ENCODE measurements around the gene PCDHGB3. TPM values are rescaled to one million over a fixed set of nuclear protein-coding genes. Genes with fewer than 3 reads are reported as not detected.
A peak's percentile ranks its signal among the peaks of the same experiment; 100 is the strongest.
"Not testable (repeated sequence)": the region's sequence is repeated elsewhere in the genome, so short reads cannot be mapped to it uniquely, and the experiment has no call there.

The PCDHGB3 gene
- polyA plus RNA-seq, 6 donors from 2014 or later, result 0.21 TPM; not detected in 5

DNA sequence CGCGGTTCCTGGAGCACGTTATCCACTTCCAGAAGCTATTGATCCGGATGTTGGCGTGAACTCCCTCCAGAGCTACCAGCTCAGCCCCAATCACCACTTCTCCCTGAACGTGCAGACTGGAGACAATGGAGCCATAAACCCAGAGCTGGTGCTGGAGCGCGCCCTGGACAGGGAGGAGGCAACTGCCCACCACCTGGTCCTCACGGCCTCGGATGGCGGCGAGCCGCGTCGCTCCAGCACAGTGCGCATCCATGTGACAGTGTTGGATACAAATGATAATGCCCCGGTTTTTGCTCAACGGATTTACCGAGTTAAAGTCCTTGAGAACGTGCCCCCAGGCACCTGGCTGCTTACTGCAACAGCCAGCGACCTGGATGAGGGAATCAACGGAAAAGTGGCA is 33.3 kb downstream of the PCDHGB3 start:
- Mint-ChIP-seq H3K27me3 (peaks cover 59 to 84% (median 74%) of the 10 kb centered on the region in 3 donors), H3K36me3 (peaks cover 4 to 42% of the 10 kb centered on the region in 2 donors), H3K4me1 (peaks cover 0 to 12% (median 3%) of the 10 kb centered on the region in 3 donors), H3K27ac (peak overlapping the region in 2 of 6 donors; percentile 24 to 81), H3K9me3 (peaks cover 4 to 68% (median 46%) of the 10 kb centered on the region in 7 donors), H3K4me3 (peak overlapping the region in 3 of 8 donors; percentile 5 to 75 (median 18))
- DNase-seq (no peak), ATAC-seq (ENCODE audit: low read depth in 2 of 2) (no peak)

DNA sequence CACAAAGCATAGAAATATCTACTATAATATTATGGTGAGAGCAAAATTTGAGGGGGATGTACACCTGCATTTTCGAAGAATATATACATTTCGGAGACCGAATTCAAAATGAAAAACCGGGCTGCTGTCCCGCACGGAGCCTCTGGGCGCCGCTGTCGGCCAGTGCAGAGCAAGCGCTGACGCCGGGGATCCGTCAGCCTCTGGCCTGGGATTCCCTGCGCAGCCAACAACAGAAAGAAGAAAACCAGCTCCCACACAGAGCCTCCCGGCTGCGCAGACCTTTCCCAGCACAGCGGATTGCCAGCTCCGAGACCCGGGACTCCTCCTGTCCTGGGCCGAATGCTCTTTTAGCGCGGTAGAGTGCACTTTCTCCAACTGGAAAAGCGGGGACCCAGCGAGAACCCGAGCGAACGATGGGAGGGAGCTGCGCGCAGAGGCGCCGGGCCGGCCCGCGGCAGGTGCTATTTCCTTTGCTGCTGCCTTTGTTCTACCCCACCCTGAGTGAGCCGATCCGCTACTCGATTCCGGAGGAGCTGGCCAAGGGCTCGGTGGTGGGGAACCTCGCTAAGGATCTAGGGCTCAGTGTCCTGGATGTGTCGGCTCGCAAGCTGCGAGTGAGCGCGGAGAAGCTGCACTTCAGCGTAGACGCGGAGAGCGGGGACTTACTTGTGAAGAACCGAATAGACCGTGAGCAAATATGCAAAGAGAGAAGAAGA is 37.9 kb downstream of the PCDHGB3 start, which contains the start of gene PCDHGB6:
Gene PCDHGB6 (plus strand): TSS at position 232 of the 716 bp plus-strand sequence. CDS start 182 bp downstream, at position 414.
- peaks cover 5 to 67% (median 41%) of the 10 kb centered on the region in 7 donors for H3K9me3 Mint-ChIP-seq
- peaks cover 61 to 72% (median 63%) of the 10 kb centered on the region in 3 donors for H3K27me3 Mint-ChIP-seq

DNA sequence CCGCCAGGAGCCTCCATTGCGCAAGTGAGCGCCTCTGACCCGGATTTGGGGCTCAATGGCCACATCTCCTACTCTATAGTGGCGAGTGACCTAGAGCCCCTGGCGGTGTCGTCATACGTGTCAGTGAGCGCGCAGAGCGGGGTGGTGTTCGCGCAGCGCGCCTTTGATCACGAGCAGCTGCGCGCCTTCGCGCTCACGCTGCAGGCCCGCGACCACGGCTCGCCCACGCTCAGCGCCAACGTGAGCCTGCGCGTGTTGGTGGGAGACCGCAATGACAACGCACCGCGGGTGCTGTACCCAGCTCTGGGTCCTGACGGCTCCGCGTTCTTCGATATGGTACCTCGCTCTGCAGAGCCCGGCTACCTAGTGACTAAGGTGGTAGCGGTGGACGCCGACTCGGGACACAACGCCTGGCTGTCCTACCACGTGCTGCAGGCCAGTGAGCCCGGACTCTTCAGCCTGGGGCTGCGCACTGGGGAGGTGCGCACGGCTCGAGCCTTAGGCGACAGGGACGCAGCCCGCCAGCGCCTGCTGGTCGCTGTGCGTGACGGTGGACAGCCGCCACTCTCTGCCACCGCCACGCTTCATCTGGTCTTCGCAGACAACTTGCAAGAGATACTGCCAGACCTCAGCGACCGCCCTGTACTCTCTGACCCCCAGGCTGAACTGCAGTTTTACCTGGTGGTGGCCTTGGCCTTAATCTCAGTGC is 39.7 kb downstream of the PCDHGB3 start:
- DNase-seq (no peak), ATAC-seq (ENCODE audit: low read depth in 2 of 2) (no peak)
- Mint-ChIP-seq H3K4me3 (peak overlapping the region in 2 of 8 donors; percentile 8 to 34), H3K4me1 (peaks cover 11 to 30% (median 14%) of the 10 kb centered on the region in 3 donors), H3K27ac (peak overlapping the region in 3 of 6 donors; percentile 22 to 48 (median 39)), H3K36me3 (peaks cover 21 to 46% of the 10 kb centered on the region in 2 donors), H3K9me3 (peaks cover 9 to 70% (median 43%) of the 10 kb centered on the region in 7 donors), H3K27me3 (peaks cover 63 to 72% (median 63%) of the 10 kb centered on the region in 3 donors)

More for the DNA sequence above, 37.9 kb downstream of the PCDHGB3 start, which contains the start of gene PCDHGB6:
- Mint-ChIP-seq H3K27ac (peak within 1 kb of the TSS in 3 of 6 donors; percentile 20 to 53 (median 28)), H3K4me3 (peak within 1 kb of the TSS; percentile 35 to 86 (median 62)), H3K36me3 (peaks cover 11 to 50% of the 10 kb centered on the region in 2 donors), H3K4me1 (peaks cover 3 to 15% (median 4%) of the 10 kb centered on the region in 3 donors)
- DNase-seq, result not testable (repeated sequence)
- peak; percentile 16 to 38 for ATAC-seq (ENCODE audit: low read depth in 2 of 2)

DNA sequence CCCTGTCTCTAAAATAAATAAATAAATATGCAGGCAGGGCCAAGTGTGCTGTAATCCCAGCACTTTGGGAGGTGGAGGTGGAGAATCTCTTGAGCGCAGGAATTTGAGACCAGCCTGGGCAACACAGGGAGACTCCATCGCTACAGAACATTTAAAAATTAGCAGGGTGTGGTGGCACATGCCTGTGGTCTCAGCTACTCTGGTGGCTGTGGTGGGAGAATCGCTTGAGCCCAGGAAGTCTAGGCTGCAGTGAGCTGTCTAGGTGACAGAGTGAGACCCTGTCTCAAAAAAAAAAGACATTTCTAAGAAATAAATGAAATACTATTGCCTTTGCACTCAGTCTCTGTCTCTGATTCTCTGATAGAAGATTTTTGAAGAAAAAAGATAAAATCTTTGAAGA is 41.5 kb downstream of the PCDHGB3 start:
- H3K4me3 Mint-ChIP-seq, result peak overlapping the region in 1 of 8 donors; percentile 12
- H3K9me3 Mint-ChIP-seq, result peaks cover 9 to 69% (median 44%) of the 10 kb centered on the region in 7 donors
- ATAC-seq (ENCODE audit: low read depth in 2 of 2) (no peak), DNase-seq (no peak)
- H3K27me3 Mint-ChIP-seq, result peaks cover 60 to 70% (median 61%) of the 10 kb centered on the region in 3 donors
- H3K4me1 Mint-ChIP-seq, result peaks cover 11 to 30% (median 16%) of the 10 kb centered on the region in 3 donors
- peak overlapping the region in 2 of 6 donors; percentile 11 to 54 for H3K27ac Mint-ChIP-seq
- peaks cover 29 to 45% of the 10 kb centered on the region in 2 donors for H3K36me3 Mint-ChIP-seq

DNA sequence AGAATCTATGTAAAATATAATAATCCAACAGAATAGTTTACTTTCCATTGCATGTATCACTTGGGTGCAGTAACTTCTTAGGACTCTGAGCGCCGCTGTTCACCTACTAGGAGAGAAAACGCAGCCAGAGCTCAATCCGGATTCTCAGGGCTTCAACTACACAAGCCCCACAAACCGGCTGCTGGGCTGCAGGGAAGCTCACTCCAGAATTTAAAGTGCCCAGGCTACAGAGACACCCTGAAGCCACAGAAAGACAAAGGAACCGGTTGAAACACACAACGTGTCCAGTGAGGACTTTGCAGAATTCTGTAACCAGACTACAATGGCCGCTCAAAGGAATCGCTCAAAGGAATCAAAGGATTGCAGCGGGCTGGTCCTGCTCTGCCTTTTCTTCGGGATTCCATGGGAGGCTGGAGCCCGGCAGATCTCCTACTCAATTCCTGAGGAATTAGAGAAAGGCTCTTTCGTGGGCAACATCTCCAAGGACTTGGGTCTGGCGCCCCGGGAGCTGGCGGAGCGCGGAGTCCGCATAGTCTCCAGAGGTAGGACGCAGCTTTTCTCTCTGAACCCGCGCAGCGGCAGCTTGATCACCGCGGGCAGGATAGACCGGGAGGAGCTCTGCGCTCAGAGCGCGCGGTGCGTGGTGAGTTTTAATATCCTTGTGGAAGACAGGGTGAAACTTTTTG is 43.0 kb downstream of the PCDHGB3 start, which contains the start of gene PCDHGA10:
Gene PCDHGA10 (plus strand): TSS at position 134 of the 686 bp plus-strand sequence. CDS start 189 bp downstream, at position 323.
- H3K9me3 Mint-ChIP-seq, result peaks cover 9 to 70% (median 46%) of the 10 kb centered on the region in 7 donors
- DNase-seq (no peak), ATAC-seq (ENCODE audit: low read depth in 2 of 2) (peak; percentile 47 to 52)
- peak within 1 kb of the TSS; percentile 74 to 93 (median 87) for H3K4me3 Mint-ChIP-seq
- peaks cover 11 to 22% (median 22%) of the 10 kb centered on the region in 3 donors for H3K4me1 Mint-ChIP-seq
- H3K36me3 Mint-ChIP-seq, result peaks cover 32 to 48% of the 10 kb centered on the region in 2 donors
- H3K27me3 Mint-ChIP-seq, result peaks cover 62 to 71% (median 67%) of the 10 kb centered on the region in 3 donors
- H3K27ac Mint-ChIP-seq, result peak within 1 kb of the TSS in 4 of 6 donors; percentile 43 to 85 (median 66)

DNA sequence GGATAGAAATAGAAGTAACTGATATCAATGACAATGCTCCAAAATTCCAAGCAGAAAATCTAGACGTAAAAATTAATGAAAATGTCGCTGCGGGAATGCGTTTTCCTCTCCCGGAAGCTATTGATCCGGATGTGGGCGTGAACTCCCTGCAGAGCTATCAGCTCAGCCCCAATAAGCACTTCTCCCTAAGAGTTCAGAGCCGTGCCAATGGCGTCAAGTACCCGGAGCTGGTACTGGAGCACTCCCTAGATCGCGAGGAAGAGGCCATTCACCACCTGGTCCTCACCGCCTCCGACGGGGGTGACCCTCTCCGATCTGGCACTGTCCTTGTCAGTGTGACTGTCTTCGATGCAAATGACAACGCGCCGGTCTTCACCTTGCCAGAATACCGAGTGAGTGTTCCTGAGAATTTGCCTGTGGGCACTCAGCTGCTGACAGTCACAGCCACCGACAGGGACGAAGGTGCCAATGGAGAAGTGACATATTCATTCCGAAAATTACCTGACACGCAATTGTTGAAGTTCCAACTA is 43.6 kb downstream of the PCDHGB3 start:
- no peak for ATAC-seq (ENCODE audit: low read depth in 2 of 2)
- H3K27me3 Mint-ChIP-seq, result peaks cover 65 to 72% (median 67%) of the 10 kb centered on the region in 3 donors
- peaks cover 11 to 70% (median 48%) of the 10 kb centered on the region in 7 donors for H3K9me3 Mint-ChIP-seq
- H3K27ac Mint-ChIP-seq, result peak overlapping the region in 4 of 6 donors; percentile 43 to 85 (median 66)
- peaks cover 11 to 27% (median 18%) of the 10 kb centered on the region in 3 donors for H3K4me1 Mint-ChIP-seq
- H3K4me3 Mint-ChIP-seq, result peak overlapping the region; percentile 74 to 93 (median 87)
- H3K36me3 Mint-ChIP-seq, result peaks cover 38 to 48% of the 10 kb centered on the region in 2 donors
- no peak for DNase-seq

DNA sequence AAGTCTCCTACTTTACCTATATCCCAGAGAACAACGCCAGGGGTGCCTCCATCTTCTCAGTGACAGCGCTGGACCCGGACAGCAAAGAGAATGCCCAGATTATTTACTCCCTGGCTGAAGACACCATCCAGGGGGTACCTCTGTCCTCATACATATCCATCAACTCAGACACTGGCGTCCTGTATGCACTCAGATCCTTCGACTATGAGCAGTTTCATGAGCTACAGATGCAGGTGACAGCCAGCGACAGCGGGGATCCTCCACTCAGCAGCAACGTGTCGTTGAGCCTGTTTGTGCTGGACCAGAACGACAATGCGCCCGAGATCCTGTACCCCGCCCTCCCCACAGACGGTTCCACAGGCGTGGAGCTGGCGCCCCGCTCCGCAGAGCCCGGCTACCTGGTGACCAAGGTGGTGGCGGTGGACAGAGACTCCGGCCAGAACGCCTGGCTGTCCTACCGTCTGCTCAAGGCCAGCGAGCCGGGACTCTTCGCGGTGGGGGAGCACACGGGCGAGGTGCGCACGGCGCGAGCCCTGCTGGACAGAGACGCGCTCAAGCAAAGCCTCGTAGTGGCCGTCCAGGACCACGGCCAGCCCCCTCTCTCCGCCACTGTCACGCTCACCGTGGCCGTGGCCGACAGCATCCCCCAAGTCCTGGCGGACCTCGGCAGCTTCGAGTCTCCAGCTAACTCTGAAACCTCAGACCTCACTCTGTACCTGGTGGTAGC is 44.7 kb downstream of the PCDHGB3 start:
- peaks cover 9 to 64% (median 45%) of the 10 kb centered on the region in 7 donors for H3K9me3 Mint-ChIP-seq
- peak overlapping the region in 3 of 6 donors; percentile 4 to 79 (median 36) for H3K27ac Mint-ChIP-seq
- peaks cover 11 to 28% (median 18%) of the 10 kb centered on the region in 3 donors for H3K4me1 Mint-ChIP-seq
- H3K4me3 Mint-ChIP-seq, result peak overlapping the region in 6 of 8 donors; percentile 7 to 84 (median 60)
- DNase-seq; ATAC-seq (ENCODE audit: low read depth in 2 of 2): not testable (repeated sequence)
- peaks cover 36 to 44% of the 10 kb centered on the region in 2 donors for H3K36me3 Mint-ChIP-seq
- peaks cover 62 to 69% (median 64%) of the 10 kb centered on the region in 3 donors for H3K27me3 Mint-ChIP-seq

DNA sequence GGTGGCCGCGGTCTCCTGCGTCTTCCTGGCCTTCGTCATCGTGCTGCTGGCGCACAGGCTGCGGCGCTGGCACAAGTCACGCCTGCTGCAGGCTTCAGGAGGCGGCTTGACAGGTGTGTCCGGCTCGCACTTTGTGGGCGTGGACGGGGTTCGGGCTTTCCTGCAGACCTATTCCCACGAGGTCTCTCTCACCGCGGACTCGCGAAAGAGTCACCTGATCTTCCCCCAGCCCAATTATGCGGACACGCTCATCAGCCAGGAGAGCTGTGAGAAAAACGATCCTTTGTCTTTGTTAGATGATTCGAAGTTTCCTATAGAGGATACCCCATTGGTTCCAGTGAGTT is 45.2 kb downstream of the PCDHGB3 start:
- not testable (repeated sequence) for DNase-seq
- Mint-ChIP-seq H3K27ac (peak overlapping the region in 3 of 6 donors; percentile 36 to 60 (median 53)), H3K9me3 (peaks cover 9 to 64% (median 46%) of the 10 kb centered on the region in 7 donors)

DNA sequence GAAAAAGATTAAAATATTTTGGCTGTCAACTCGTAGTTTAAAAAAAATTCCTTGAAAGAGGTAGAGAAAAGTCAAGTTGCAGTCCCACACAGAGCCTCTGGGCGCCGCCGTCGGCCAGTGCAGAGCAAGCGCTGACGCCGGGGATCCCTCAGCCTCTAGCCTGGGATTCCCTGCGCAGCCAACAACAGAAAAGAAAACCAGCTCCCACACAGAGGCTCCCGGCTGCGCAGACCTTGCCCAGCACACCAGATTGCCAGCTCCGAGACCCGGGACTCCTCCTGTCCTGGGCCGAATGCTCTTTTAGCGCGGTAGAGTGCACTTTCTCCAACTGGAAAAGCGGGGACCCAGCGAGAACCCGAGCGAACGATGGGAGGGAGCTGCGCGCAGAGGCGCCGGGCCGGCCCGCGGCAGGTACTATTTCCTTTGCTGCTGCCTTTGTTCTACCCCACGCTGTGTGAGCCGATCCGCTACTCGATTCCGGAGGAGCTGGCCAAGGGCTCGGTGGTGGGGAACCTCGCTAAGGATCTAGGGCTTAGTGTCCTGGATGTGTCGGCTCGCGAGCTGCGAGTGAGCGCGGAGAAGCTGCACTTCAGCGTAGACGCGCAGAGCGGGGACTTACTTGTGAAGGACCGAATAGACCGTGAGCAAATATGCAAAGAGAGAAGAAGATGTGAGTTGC is 47.6 kb downstream of the PCDHGB3 start, which contains the start of gene PCDHGB7:
Gene PCDHGB7 (plus strand): TSS at position 184 of the 679 bp plus-strand sequence. CDS start 183 bp downstream, at position 367.
- Mint-ChIP-seq H3K27ac (peak within 1 kb of the TSS in 5 of 6 donors; percentile 38 to 96 (median 92)), H3K4me1 (peaks cover 7 to 34% (median 18%) of the 10 kb centered on the region in 3 donors), H3K9me3 (peaks cover 11 to 84% (median 60%) of the 10 kb centered on the region in 7 donors), H3K27me3 (peaks cover 72 to 83% (median 72%) of the 10 kb centered on the region in 3 donors), H3K36me3 (peaks cover 43 to 52% of the 10 kb centered on the region in 2 donors), H3K4me3 (peak within 1 kb of the TSS; percentile 16 to 68 (median 49))
- not testable (repeated sequence) for DNase-seq
- ATAC-seq (ENCODE audit: low read depth in 2 of 2), result peak in 1 of 2 donors; percentile 41

More for the DNA sequence above, 45.2 kb downstream of the PCDHGB3 start:
- Mint-ChIP-seq H3K27me3 (peaks cover 59 to 68% (median 63%) of the 10 kb centered on the region in 3 donors), H3K4me3 (peak overlapping the region in 5 of 8 donors; percentile 7 to 68 (median 46)), H3K4me1 (peaks cover 9 to 28% (median 18%) of the 10 kb centered on the region in 3 donors), H3K36me3 (peaks cover 33 to 39% of the 10 kb centered on the region in 2 donors)
- ATAC-seq (ENCODE audit: low read depth in 2 of 2), result not testable (repeated sequence)

DNA sequence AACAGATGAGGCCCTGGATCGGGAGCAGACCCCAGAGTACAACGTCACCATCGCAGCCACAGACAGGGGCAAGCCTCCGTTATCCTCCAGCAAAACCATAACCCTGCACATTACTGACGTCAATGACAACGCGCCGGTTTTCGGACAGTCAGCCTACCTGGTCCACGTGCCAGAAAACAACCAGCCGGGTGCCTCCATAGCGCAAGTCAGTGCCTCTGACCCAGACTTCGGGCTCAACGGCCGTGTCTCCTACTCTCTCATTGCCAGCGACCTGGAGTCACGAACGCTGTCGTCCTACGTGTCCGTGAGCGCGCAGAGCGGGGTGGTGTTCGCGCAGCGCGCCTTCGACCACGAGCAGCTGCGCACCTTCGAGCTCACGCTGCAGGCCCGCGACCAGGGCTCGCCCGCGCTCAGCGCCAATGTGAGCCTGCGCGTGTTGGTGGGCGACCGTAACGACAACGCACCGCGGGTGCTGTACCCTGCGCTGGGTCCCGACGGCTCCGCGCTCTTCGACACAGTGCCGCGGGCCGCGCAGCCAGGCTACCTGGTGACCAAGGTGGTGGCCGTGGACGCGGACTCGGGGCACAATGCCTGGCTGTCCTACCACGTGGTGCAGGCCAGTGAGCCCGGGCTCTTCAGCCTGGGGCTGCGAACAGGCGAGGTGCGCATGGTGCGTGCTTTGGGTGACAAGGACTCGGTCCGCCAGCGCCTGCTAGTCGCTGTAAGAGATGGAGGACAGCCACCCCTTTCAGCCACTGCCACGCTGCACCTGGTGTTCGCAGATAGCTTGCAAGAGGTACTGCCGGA is 49.2 kb downstream of the PCDHGB3 start:
- H3K27ac Mint-ChIP-seq, result peak overlapping the region in 4 of 6 donors; percentile 73 to 96 (median 92)
- ATAC-seq (ENCODE audit: low read depth in 2 of 2) (no peak), DNase-seq (no peak)
- peak overlapping the region in 4 of 8 donors; percentile 45 to 64 (median 54) for H3K4me3 Mint-ChIP-seq
- peaks cover 65 to 80% (median 70%) of the 10 kb centered on the region in 3 donors for H3K27me3 Mint-ChIP-seq
- peaks cover 3 to 21% (median 4%) of the 10 kb centered on the region in 3 donors for H3K4me1 Mint-ChIP-seq
- peaks cover 16 to 82% (median 56%) of the 10 kb centered on the region in 7 donors for H3K9me3 Mint-ChIP-seq
- peaks cover 37 to 52% of the 10 kb centered on the region in 2 donors for H3K36me3 Mint-ChIP-seq
